ENCODE data around the gene FBXW8. TPM values are rescaled to one million over a fixed set of nuclear protein-coding genes. Genes with fewer than 3 reads are reported as not detected.

The FBXW8 gene
- total RNA-seq, 1 experiment from 2014 or later, result 8.2 TPM

- DNase-seq (ENCODE audit: extremely low read depth, low read depth), result no peak
Observed at GRCh38 chr12:116954710-116955381, 44.1 kb downstream of the FBXW8 start.

- peak; percentile 4 for DNase-seq (ENCODE audit: extremely low read depth, low read depth)
Observed at GRCh38 chr12:116955382-116956021, 44.8 kb downstream of the FBXW8 start.

- DNase-seq (ENCODE audit: extremely low read depth, low read depth), result no peak
Observed at GRCh38 chr12:116958402-116959197, 47.9 kb downstream of the FBXW8 start.

- DNase-seq (ENCODE audit: extremely low read depth, low read depth), result no peak
Observed at GRCh38 chr12:116959198-116959460, 48.4 kb downstream of the FBXW8 start.

- no peak for DNase-seq (ENCODE audit: extremely low read depth, low read depth)
Observed at GRCh38 chr12:116959845-116960514, 49.2 kb downstream of the FBXW8 start.

- DNase-seq (ENCODE audit: extremely low read depth, low read depth), result no peak
Observed at GRCh38 chr12:116962197-116962596, 51.4 kb downstream of the FBXW8 start.

GRCh38 chr12:116962783-116963356, 52.1 kb downstream of the FBXW8 start:
- DNase-seq (ENCODE audit: extremely low read depth, low read depth), result no peak

- DNase-seq (ENCODE audit: extremely low read depth, low read depth), result no peak
Observed at GRCh38 chr12:116964054-116965050, 53.6 kb downstream of the FBXW8 start.

- DNase-seq (ENCODE audit: extremely low read depth, low read depth), result no peak
Observed at GRCh38 chr12:116968986-116969385, 58.2 kb downstream of the FBXW8 start.

- no peak for DNase-seq (ENCODE audit: extremely low read depth, low read depth)
Observed at GRCh38 chr12:116969615-116970585, 59.1 kb downstream of the FBXW8 start.

- DNase-seq (ENCODE audit: extremely low read depth, low read depth), result no peak
Observed at GRCh38 chr12:116971222-116971621, 60.5 kb downstream of the FBXW8 start.

- DNase-seq (ENCODE audit: extremely low read depth, low read depth), result no peak
Observed at GRCh38 chr12:116975779-116976393, 65.1 kb downstream of the FBXW8 start.

GRCh38 chr12:116977465-116978380, 67.0 kb downstream of the FBXW8 start:
- no peak for DNase-seq (ENCODE audit: extremely low read depth, low read depth)

GRCh38 chr12:116978791-116979508, 68.2 kb downstream of the FBXW8 start:
- no peak for DNase-seq (ENCODE audit: extremely low read depth, low read depth)

- DNase-seq (ENCODE audit: extremely low read depth, low read depth), result no peak
Observed at GRCh38 chr12:116980083-116980482, 69.3 kb downstream of the FBXW8 start.

- DNase-seq (ENCODE audit: extremely low read depth, low read depth), result no peak
Observed at GRCh38 chr12:116982791-116983411, 72.2 kb downstream of the FBXW8 start.
